ENCODE measurements around the gene MCTP1. TPM values are rescaled to one million over a fixed set of nuclear protein-coding genes. Genes with fewer than 3 reads are reported as not detected.

Gene MCTP1
- total and polyA plus RNA-seq, 2 of the 8 experiments (the other 6 are each of a cell fraction or from before 2014, with no cell fraction given): 0.56 to 3.4 TPM

- H4K8ac ChIP-seq (ENCODE audit: extremely low read depth, insufficient read depth, low read length): no peak overlapping the region
- CTCF ChIA-PET (ENCODE audit: partially characterized antibody): interaction anchor here (0.6 to 1.0 kb wide), 2 partner anchors 10 to 185 kb away, joined by 3 read pairs; no protein-coding TSS in a partner anchor
- 80% methylated on average over 1 of the region's 1 CpG; no CpG with 5 or more reads in 1 of the 2 experiments for WGBS, 2 experiments (ENCODE audit: extremely low coverage in 1 of 2, insufficient coverage in 1 of 2, insufficient read length in 1 of 2, insufficient replicate concordance in 2 of 2, low coverage in 1 of 2, low lambda C conversion rate in 2 of 2, missing lambda C conversion rate in 1 of 2)
- TF ChIP-seq MAX (IDR thresholded peaks at IDR 0.05): no peak
- TF ChIP-seq EGR1 (IDR thresholded peaks at IDR 0.05; ENCODE audit: borderline replicate concordance, low read depth, low read length): no peak
- no peak for TF ChIP-seq BACH1 (IDR thresholded peaks at IDR 0.05; ENCODE audit: low read length)
- no peak for TF ChIP-seq CBX5 (IDR thresholded peaks at IDR 0.05; ENCODE audit: low read depth, low read length)
- no peak for TF ChIP-seq JUND (IDR thresholded peaks at IDR 0.05; ENCODE audit: low read length)
- TF ChIP-seq RNF2 (IDR thresholded peaks at IDR 0.05; ENCODE audit: borderline replicate concordance, low read depth, low read length, missing control alignments, poor library complexity, severe bottlenecking): no peak
- no peak for TF ChIP-seq ATF3 (IDR thresholded peaks at IDR 0.05; ENCODE audit: insufficient read depth, low read depth, low read length)
- no peak for TF ChIP-seq CHD2 (IDR thresholded peaks at IDR 0.05; ENCODE audit: low read length)
- TF ChIP-seq CEBPB (IDR thresholded peaks at IDR 0.05; ENCODE audit: low read depth, low read length): no peak
- TF ChIP-seq JUN (IDR thresholded peaks at IDR 0.05; ENCODE audit: low read depth, low read length): no peak
- no peak for TF ChIP-seq TAF7 (optimal IDR thresholded peaks at IDR 0.05; ENCODE audit: borderline replicate concordance, low read depth, low read length)
- TF ChIP-seq SIX5 (IDR thresholded peaks at IDR 0.05; ENCODE audit: low read depth, low read length): no peak
- no peak for TF ChIP-seq ZNF274 (IDR thresholded peaks at IDR 0.05; ENCODE audit: borderline replicate concordance, extremely low read depth, low read length)
- TF ChIP-seq YY1 (IDR thresholded peaks at IDR 0.05; ENCODE audit: low read depth, low read length): no peak
- TF ChIP-seq SP4 (IDR thresholded peaks at IDR 0.05; ENCODE audit: low read length): no peak
Observed at GRCh38 chr5:94993491-94993890, 291.4 kb downstream of the MCTP1 start.

More at GRCh38 chr5:94993491-94993890, 291.4 kb downstream of the MCTP1 start:
- H3K27me3 ChIP-seq (replicated peaks in 1 of 4; ENCODE audit: control insufficient read depth in 3 of 4, extremely low read depth in 1 of 4, insufficient read depth in 3 of 4, low read length in 3 of 4): no peaks in the 10 kb centered on the region
- H2AFZ ChIP-seq (ENCODE audit: low read length): no peak overlapping the region
- H3K36me3 ChIP-seq (ENCODE audit: control insufficient read depth in 2 of 4, insufficient read depth in 4 of 4, low read length in 3 of 4): no peaks in the 10 kb centered on the region
- H2BK20ac ChIP-seq (ENCODE audit: low read length): no peak overlapping the region
- no peak overlapping the region for H3K4me2 ChIP-seq (ENCODE audit: insufficient read depth in 1 of 2, low read depth in 2 of 2, low read length in 2 of 2)
- H3K18ac ChIP-seq (ENCODE audit: extremely low read depth, low read length): no peak overlapping the region
- no peak overlapping the region for H4K91ac ChIP-seq (replicated peaks; ENCODE audit: insufficient read length, low read length)
- H3K4me3 ChIP-seq (ENCODE audit: extremely low read depth in 1 of 4, insufficient read depth in 2 of 4, low read depth in 3 of 4, low read length in 4 of 4): no peak overlapping the region
- H3K23me2 ChIP-seq (ENCODE audit: low read depth, low read length): no peaks in the 10 kb centered on the region
- H4K20me1 ChIP-seq (replicated peaks in 1 of 2; ENCODE audit: control insufficient read depth in 1 of 2, insufficient read depth in 2 of 2, low read length in 2 of 2): no peaks in the 10 kb centered on the region
- no peak overlapping the region for H2BK120ac ChIP-seq (replicated peaks; ENCODE audit: low read depth, low read length)
- FAIRE-seq (no peak), DNase-seq (ENCODE audit: low read depth in 1 of 2, low spot score in 2 of 2) (no peak)
- H3K4ac ChIP-seq (replicated peaks; ENCODE audit: insufficient read length, low read depth, low read length): no peak overlapping the region
- no peak overlapping the region for H2BK5ac ChIP-seq (ENCODE audit: low read depth, low read length)
- H3K4me1 ChIP-seq (replicated peaks in 1 of 4; ENCODE audit: control insufficient read depth in 3 of 4, insufficient read depth in 4 of 4, low read length in 3 of 4): peaks cover 0 to 2% (median 0%) of the 10 kb centered on the region in 4 experiments; a peak in 2 of 7 replicates
- H2BK15ac ChIP-seq (ENCODE audit: low read length): no peak overlapping the region
- H3K9me3 ChIP-seq (ENCODE audit: insufficient read depth in 2 of 2, low read depth in 1 of 2, low read length in 1 of 2): no peaks in the 10 kb centered on the region
- no peaks in the 10 kb centered on the region for H3K79me1 ChIP-seq (ENCODE audit: low read depth, low read length)
- no peak overlapping the region for H3K56ac ChIP-seq (replicated peaks; ENCODE audit: insufficient read length, low read depth, low read length)
- H3K14ac ChIP-seq (ENCODE audit: insufficient read length): no peak overlapping the region
- H3K23ac ChIP-seq (ENCODE audit: insufficient read length): no peak overlapping the region
- H3K9ac ChIP-seq (replicated peaks in 1 of 4; ENCODE audit: extremely low read depth in 1 of 4, low read depth in 3 of 4, low read length in 3 of 4): no peak overlapping the region
- H2AK5ac ChIP-seq (ENCODE audit: low read depth, low read length): no peak overlapping the region
- no peak overlapping the region for H3K27ac ChIP-seq (ENCODE audit: low read depth, low read length)
- POLR2A ChIA-PET (ENCODE audit: partially characterized antibody): no interaction called here
- H3K79me2 ChIP-seq (ENCODE audit: control insufficient read depth in 1 of 2, insufficient read depth in 2 of 2, low read length in 2 of 2): no peaks in the 10 kb centered on the region
- H2BK12ac ChIP-seq (ENCODE audit: low read depth, low read length): no peak overlapping the region
- H4K5ac ChIP-seq (ENCODE audit: insufficient read length, low read depth, low read length): no peak overlapping the region

Data from H1 (cell line).